Esophagus (tissue), 2 donors: ENCODE results near the gene SNX20. TPM values are rescaled to one million over a fixed set of nuclear protein-coding genes. Genes with fewer than 3 reads are reported as not detected.
A peak's percentile ranks its signal among the peaks of the same experiment; 100 is the strongest.

Experiments
- H3K27ac ChIP-seq, 2 donors: one replicate each; pipeline ENCODE4 v1.5.1; 2013; ENCODE audit warnings: low read depth in 2 of 2, mild to moderate bottlenecking in 2 of 2, inconsistent platforms in 1 of 2, low read length in 1 of 2, moderate library complexity in 1 of 2
- H3K27me3 ChIP-seq, 2 donors: one replicate each; pipeline ENCODE4 v1.6.1; 2013; ENCODE audit warnings: low read length in 2 of 2, control low read depth in 1 of 2, mild to moderate bottlenecking in 1 of 2; ENCODE audit not compliant: insufficient read depth in 2 of 2, control insufficient read depth in 1 of 2
- H3K36me3 ChIP-seq, 2 donors: one replicate each; pipeline ENCODE4 v1.6.1; 2013; ENCODE audit warnings: low read length in 1 of 2; ENCODE audit not compliant: control insufficient read depth in 2 of 2, insufficient read depth in 2 of 2
- H3K4me1 ChIP-seq, 2 donors: one replicate each; pipeline ENCODE4 v1.6.1; 2013; ENCODE audit warnings: low read length in 1 of 2; ENCODE audit not compliant: control insufficient read depth in 2 of 2, insufficient read depth in 2 of 2
- H3K4me3 ChIP-seq, 2 donors: one replicate each; pipeline ENCODE4 v1.5.1; 2013; ENCODE audit warnings: low read length in 2 of 2, mild to moderate bottlenecking in 2 of 2, low read depth in 1 of 2, moderate library complexity in 1 of 2
- H3K9me3 ChIP-seq, 2 donors: one replicate each; pipeline ENCODE4 v1.6.1; 2013; ENCODE audit warnings: mild to moderate bottlenecking in 2 of 2, low read depth in 1 of 2, low read length in 1 of 2, moderate library complexity in 1 of 2; ENCODE audit not compliant: control insufficient read depth in 2 of 2, insufficient read depth in 1 of 2
- WGBS, 2 donors: extraction: QIAGEN DNeasy Blood & Tissue Kit; methylation state at CpG; one replicate each; pipeline ENCODE4 v1.1.7; 2013; 5-methylcytosine and 5-hydroxymethylcytosine counted together
- polyA plus RNA-seq, 2 donors: library from polyadenylated mRNA; stranded (reverse); fragments of 200-250 nt; gene quantifications; one replicate each; pipeline ENCODE4 v1.2.3, GENCODE V29; 2013
- donor health status: healthy with polysubstance abuse.
- donor health status: Bipolar disorder and iron deficiency.

Gene SNX20
- polyA plus RNA-seq, 2 donors: 0.43 to 0.75 TPM

DNA sequence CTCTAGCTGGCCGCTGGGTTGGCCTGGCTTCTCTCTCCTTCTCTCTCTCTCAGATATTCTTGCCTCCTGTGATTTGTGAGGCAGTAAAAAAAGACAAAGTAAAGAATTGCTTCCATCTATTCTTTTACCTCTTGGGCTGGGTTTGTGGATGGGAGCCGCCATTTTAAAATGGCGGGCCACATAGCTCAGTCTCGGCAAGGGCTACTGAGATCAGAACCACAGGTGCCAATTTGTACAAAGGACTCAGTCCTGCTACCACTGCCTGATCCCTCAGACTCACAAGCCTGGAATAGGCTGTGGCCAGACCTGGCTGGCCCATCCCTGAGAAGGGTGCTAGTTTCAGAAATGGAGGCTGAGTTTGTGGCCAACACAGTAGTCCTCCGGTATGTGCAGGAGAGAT lies 36.4 kb upstream of the SNX20 start:
- peaks cover 0 to 15% of the 10 kb centered on the region in 2 donors for H3K4me1 ChIP-seq
- H3K27me3 ChIP-seq: no peaks in the 10 kb centered on the region
- 86% methylated on average over 5 of the region's 5 CpGs for WGBS, 2 donors
- no peaks in the 10 kb centered on the region for H3K9me3 ChIP-seq
- H3K36me3 ChIP-seq: no peaks in the 10 kb centered on the region
- H3K4me3 ChIP-seq: no peak overlapping the region
- no peak overlapping the region for H3K27ac ChIP-seq

- Histone ChIP-seq H3K9me3 (no peaks in the 10 kb centered on the region), H3K4me3 (no peak overlapping the region), H3K27me3 (no peaks in the 10 kb centered on the region), H3K36me3 (peaks cover 0 to 4% of the 10 kb centered on the region in 2 donors), H3K27ac (no peak overlapping the region), H3K4me1 (peaks cover 0 to 15% of the 10 kb centered on the region in 2 donors)
- 78 to 86% methylated on average over 4 of the region's 4 CpGs for WGBS, 2 donors
Measured at GRCh38 chr16:50717091-50717490, 36.0 kb upstream of the SNX20 start.

GRCh38 chr16:50712956-50713355 lies 31.8 kb upstream of the SNX20 start:
- no peaks in the 10 kb centered on the region for H3K27me3 ChIP-seq
- H3K9me3 ChIP-seq: no peaks in the 10 kb centered on the region
- H3K27ac ChIP-seq: no peak overlapping the region
- peaks cover 0 to 19% of the 10 kb centered on the region in 2 donors for H3K36me3 ChIP-seq
- WGBS, 2 donors: 81 to 82% methylated on average over 4 of the region's 4 CpGs
- peaks cover 3 to 13% of the 10 kb centered on the region in 2 donors for H3K4me1 ChIP-seq
- no peak overlapping the region for H3K4me3 ChIP-seq

DNA sequence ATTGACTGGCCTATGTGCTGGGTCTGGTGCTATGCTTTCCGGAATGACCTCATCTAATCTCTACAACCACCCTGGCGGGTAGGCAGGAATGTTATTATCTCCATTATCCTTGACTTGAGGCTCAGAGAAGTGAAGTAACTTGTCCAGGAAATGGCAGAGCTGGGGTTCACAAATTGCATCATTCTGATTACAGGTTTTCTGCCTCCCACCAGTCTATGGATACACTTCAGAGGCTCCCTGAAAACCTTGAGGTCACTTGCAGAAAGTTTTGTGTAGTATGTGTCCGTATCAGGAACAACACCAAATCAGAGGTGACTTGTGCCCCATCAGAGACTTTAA lies 31.4 kb upstream of the SNX20 start:
- no peak overlapping the region for H3K4me3 ChIP-seq
- peaks cover 3 to 13% of the 10 kb centered on the region in 2 donors for H3K4me1 ChIP-seq
- WGBS, 2 donors: 62 to 74% methylated on average over 3 of the region's 3 CpGs
- no peak overlapping the region for H3K27ac ChIP-seq
- H3K9me3 ChIP-seq: no peaks in the 10 kb centered on the region
- H3K36me3 ChIP-seq: peaks cover 0 to 19% of the 10 kb centered on the region in 2 donors
- no peaks in the 10 kb centered on the region for H3K27me3 ChIP-seq

GRCh38 chr16:50711862-50712559 lies 30.9 kb upstream of the SNX20 start:
- H3K27ac ChIP-seq: peak overlapping the region in 1 of 2 donors; percentile 11
- peaks cover 0 to 19% of the 10 kb centered on the region in 2 donors for H3K36me3 ChIP-seq
- H3K9me3 ChIP-seq: no peaks in the 10 kb centered on the region
- 79 to 84% methylated on average over 25 of the region's 25 CpGs for WGBS, 2 donors
- no peaks in the 10 kb centered on the region for H3K27me3 ChIP-seq
- H3K4me1 ChIP-seq: peaks cover 3 to 16% of the 10 kb centered on the region in 2 donors
- H3K4me3 ChIP-seq: no peak overlapping the region

DNA sequence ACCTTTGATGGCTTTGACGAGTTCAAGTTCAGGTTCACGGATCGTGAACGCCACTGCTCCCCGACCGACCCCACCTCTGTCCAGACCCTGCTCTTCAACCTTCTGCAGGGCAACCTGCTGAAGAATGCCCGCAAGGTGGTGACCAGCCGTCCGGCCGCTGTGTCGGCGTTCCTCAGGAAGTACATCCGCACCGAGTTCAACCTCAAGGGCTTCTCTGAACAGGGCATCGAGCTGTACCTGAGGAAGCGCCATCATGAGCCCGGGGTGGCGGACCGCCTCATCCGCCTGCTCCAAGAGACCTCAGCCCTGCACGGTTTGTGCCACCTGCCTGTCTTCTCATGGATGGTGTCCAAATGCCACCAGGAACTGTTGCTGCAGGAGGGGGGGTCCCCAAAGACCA lies 29.9 kb upstream of the SNX20 start:
- Histone ChIP-seq H3K27me3 (no peaks in the 10 kb centered on the region), H3K4me3 (no peak overlapping the region), H3K9me3 (no peaks in the 10 kb centered on the region), H3K27ac (no peak overlapping the region), H3K4me1 (peaks cover 3 to 12% of the 10 kb centered on the region in 2 donors), H3K36me3 (peaks cover 0 to 19% of the 10 kb centered on the region in 2 donors)
- WGBS, 2 donors: 96 to 97% methylated on average over 21 of the region's 21 CpGs

DNA sequence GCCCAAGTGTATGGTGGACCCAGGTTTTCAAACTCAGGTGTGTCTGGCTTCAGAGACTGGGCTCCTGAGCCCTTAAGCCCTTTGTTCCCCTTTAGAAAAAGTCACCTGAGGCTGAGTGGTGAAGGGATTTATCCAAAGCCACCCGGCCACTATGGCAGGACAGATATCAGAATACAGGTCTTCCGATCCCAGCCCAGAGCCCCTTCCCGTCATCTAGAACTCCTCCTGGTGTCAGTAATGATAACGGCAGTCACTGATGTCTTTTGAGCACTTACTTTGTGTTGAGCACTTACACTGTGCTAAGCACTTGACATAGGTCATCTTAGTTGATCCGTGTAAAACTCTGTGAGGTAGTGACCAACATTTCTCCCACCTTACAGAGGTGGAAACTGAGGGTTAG lies 28.9 kb upstream of the SNX20 start:
- no peaks in the 10 kb centered on the region for H3K27me3 ChIP-seq
- no peak overlapping the region for H3K27ac ChIP-seq
- no peaks in the 10 kb centered on the region for H3K9me3 ChIP-seq
- no peak overlapping the region for H3K4me3 ChIP-seq
- peaks cover 3 to 12% of the 10 kb centered on the region in 2 donors for H3K4me1 ChIP-seq
- peaks cover 0 to 19% of the 10 kb centered on the region in 2 donors for H3K36me3 ChIP-seq
- 91 to 93% methylated on average over 5 of the region's 5 CpGs for WGBS, 2 donors

DNA sequence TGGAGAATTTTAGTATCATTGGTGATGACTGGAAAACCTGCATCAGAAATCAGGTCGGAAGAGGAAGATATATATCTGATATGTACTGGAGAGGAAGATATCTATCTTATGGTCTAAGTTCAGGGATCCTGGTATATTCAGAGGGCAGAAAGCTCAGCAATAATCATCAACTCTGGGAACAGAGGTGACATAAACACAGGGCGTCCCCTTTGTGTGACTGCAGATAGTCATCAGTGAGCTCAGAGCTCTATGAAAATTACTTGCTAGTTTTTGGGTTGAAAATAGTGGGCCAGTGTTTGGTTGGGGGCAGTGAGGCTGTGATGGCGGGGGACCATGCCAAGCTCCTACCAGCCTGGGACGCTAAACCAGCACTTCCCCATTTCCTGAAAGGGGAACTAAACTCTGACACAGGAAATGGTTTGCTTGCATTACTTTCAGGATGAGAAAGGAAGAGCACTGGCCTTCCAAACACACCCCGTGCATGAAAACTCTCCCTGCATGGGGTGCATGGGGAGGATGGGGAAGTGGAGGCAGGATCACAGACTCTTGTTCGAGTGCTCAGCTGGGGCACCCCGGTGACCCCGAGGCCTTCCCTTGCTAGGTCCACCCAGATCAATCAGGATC lies 28.1 kb upstream of the SNX20 start:
- peak overlapping the region in 1 of 2 donors; percentile 34 for H3K27ac ChIP-seq
- 67 to 75% methylated on average over 8 of the region's 8 CpGs for WGBS, 2 donors
- H3K9me3 ChIP-seq: peaks cover 0 to 2% of the 10 kb centered on the region in 2 donors
- peaks cover 0 to 19% of the 10 kb centered on the region in 2 donors for H3K36me3 ChIP-seq
- no peak overlapping the region for H3K4me3 ChIP-seq
- H3K4me1 ChIP-seq: peaks cover 3 to 12% of the 10 kb centered on the region in 2 donors
- H3K27me3 ChIP-seq: no peaks in the 10 kb centered on the region

- WGBS, 2 donors: 68 to 76% methylated on average over 10 of the region's 10 CpGs
- peaks cover 3 to 12% of the 10 kb centered on the region in 2 donors for H3K4me1 ChIP-seq
- peaks cover 0 to 19% of the 10 kb centered on the region in 2 donors for H3K36me3 ChIP-seq
- peak overlapping the region; percentile 60 to 93 for H3K27ac ChIP-seq
- peaks cover 0 to 2% of the 10 kb centered on the region in 2 donors for H3K9me3 ChIP-seq
- no peaks in the 10 kb centered on the region for H3K27me3 ChIP-seq
- H3K4me3 ChIP-seq: no peak overlapping the region
Measured at GRCh38 chr16:50708373-50709060, 27.4 kb upstream of the SNX20 start.
